GM19239 (cell line): ENCODE data around the gene DNAJC1.
"Not testable (repeated sequence)": the region's sequence is repeated elsewhere in the genome, so short reads cannot be mapped to it uniquely, and the experiment has no call there.

Experiments used
- DNase-seq: peaks from one replicate; pipeline ENCODE4 v3.0.0; 2011; ENCODE audit warnings: low spot score; ENCODE audit not compliant: insufficient read length
- FAIRE-seq: peaks from 2 replicates; lab custom pipeline; 2011; peaks lifted over from hg19 to GRCh38; lab: Jason Lieb, UNC

The DNAJC1 gene

GRCh38 chr10:21747809-21748208 lies 255.7 kb downstream of the DNAJC1 start:
- FAIRE-seq (no peak), DNase-seq (no peak)

GRCh38 chr10:21746118-21746517 lies 257.4 kb downstream of the DNAJC1 start:
- no peak for DNase-seq
- FAIRE-seq = no peak

- no peak for FAIRE-seq
Observed at GRCh38 chr10:21744223-21744622, 259.3 kb downstream of the DNAJC1 start.

DNA sequence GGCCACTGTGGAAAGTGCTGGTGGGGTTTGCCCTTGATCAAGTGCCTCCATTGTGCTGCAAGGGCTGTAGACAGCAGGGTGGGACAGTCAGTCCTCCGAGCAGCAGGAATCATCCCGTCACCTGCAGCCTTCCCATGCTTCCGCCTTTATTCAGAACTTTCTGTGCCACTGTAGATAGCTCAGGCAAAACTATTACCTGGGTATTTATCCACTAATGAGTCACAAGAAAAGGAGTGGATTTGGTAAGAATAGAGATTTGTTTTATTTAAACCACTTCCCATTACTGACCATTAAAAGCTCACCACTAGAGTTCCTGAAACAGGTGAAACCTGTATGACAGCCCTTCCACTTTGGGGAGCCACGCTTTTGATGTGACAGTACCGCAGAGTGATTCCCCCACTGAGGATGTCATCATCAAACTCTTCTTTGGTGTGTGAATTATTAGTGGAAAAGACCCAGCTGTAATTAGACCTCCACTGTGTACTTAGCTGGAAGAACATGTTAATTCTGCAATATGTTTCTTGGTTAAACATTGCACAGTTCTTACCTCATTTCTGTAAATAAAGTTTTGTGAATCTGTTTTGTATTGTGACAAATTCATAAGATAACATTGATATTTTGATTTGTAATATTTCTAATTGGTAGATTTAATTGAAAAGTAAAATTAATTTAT lies 260.7 kb downstream of the DNAJC1 start:
- FAIRE-seq = no peak
- DNase-seq = no peak

More at GRCh38 chr10:21744223-21744622, 259.3 kb downstream of the DNAJC1 start:
- no peak for DNase-seq

- no peak for FAIRE-seq
- DNase-seq = no peak
Observed at GRCh38 chr10:21740989-21741388, 262.5 kb downstream of the DNAJC1 start.

DNA sequence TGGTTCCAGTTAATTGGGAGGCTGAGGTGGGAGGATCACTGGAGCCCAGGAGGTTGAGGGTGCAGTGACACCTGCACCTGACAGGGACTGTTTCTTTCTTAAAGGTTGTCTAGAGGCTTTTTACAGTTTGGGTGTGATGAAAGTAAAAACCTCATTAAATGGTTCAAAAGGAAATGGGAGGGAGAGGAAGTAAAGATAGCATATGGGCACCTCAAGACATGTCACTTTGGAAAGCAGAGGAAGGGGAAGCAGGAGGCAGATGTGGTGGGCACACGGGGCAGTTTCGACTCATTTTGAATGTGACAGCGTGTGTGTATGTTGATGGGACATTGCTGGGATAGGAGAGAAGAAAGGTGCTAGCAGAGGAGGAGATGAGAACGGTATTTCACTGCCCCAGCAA lies 266.4 kb downstream of the DNAJC1 start:
- FAIRE-seq (no peak), DNase-seq (no peak)

DNA sequence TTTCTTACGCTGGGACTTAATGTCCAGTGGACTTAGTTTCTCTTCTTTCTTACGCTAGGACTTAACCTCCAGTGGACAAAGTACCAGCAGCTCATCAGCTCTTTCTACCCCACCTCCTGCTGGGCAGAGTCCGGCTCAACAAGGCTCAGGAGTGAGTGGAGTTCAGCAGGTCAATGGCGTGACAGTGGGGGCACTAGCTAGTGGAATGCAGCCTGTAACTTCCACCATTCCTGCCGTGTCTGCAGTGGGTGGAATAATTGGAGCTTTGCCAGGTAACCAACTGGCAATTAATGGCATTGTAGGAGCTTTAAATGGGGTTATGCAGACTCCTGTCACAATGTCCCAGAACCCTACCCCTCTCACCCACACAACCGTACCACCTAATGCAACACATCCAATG lies 269.8 kb downstream of the DNAJC1 start:
- no peak for DNase-seq
- FAIRE-seq = peak; percentile 45

GRCh38 chr10:21732067-21732772 lies 271.3 kb downstream of the DNAJC1 start:
- FAIRE-seq (peak; percentile 95), DNase-seq (peak; percentile 41)

DNA sequence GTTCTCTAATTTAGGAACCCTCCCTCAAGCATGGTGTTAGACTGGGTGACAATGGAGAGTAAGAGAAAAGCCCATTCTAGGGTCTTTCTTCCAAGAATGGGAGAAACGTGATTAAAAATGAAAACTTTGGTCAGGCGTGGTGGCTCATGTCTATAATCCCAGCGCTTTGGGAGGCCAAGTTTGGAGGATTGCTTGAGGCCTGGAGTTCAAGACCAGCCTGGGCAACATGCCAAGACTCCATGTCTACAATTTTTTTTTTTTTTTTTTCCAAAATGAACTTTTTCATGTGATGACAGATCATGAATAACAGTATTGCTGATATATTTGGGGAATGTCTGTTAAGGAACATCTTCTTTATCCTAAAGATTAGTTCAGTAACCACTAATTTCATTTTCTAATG lies 274.9 kb downstream of the DNAJC1 start:
- FAIRE-seq (no peak), DNase-seq (no peak)

- DNase-seq (no peak), FAIRE-seq (no peak)
Observed at GRCh38 chr10:21727452-21728168, 275.9 kb downstream of the DNAJC1 start.

DNA sequence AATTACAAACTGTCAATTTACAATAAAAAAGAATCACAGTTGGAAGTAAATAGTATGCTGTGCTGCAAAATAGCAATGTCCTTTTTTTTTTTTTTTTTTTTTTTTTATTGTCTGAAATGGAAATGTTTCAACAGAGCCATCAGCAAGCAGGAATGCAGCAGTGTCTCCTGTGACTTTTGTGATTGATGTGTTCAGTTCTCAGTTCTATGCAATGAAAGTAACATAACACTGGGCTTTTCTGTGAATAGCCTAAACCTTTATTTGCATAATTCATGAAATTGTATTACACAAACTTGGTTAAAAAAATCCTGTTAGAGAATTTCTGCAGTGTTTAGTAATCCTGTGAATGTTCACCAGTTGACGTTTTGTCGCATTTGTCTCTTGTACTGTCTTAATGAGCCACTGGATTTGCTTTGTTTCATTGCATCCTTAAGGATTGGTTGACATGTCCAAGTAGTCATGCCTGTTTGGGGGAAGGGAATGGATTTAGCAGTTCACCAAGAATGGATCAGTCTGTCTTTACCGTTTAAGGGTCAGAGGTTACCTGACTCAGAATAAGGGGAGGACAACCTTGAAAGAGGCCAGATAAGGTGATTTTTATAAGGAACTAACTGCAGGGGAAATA lies 276.8 kb downstream of the DNAJC1 start:
- FAIRE-seq = no peak
- no peak for DNase-seq

GRCh38 chr10:21724687-21725367 lies 278.7 kb downstream of the DNAJC1 start:
- DNase-seq (peak; percentile 36), FAIRE-seq (peak; percentile 92)

GRCh38 chr10:21724020-21724589 lies 279.4 kb downstream of the DNAJC1 start:
- no peak for DNase-seq
- FAIRE-seq = no peak

DNA sequence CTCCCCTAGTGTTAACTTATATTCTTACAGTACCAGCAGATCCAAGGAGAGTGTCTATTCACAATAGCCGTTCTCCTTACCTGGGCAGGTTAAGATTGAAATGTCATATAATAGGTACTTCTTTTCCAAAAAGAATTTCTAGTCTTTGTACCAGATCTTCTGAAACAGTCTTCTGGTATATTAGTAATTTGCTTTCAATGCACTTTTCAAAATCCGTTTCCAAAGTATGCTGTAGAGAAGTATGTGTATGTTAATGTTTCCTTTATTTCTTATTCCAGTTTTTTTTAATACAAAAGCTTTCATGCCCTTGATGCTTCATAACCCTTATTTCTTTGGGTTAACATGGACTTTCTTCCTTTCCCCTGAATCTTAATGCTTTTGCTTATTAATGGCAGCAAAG lies 281.3 kb downstream of the DNAJC1 start:
- DNase-seq (no peak), FAIRE-seq (no peak)

DNA sequence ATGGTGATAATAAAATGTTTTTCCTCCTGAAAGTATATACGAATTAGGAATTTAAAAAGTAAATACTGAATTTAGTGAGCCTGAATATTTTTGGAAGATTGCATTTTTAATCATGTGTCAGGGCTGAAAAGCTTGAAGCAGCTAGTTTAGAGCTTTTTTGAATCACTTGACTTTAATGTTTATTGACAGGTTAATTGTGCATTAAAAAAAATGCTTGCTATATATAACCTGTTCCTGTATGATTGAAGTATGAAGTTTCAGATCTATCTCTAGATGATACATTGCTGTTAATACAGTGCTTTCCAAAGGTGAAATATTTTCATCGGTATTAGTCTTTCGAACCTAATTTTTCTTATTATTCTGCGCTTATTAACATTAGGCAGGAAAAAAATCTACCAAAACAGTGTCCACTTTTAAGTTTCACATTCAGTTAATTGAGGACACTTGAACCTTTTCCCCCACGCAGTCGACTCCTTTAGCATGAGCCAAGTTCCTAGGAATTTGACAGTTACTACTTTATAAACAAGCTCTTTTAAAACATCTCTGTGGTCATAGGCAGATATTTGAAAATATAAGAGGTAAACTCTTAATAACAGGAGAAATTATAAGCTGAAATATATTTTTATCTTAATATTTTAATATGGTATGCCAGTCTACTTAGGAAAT lies 282.4 kb downstream of the DNAJC1 start:
- DNase-seq (no peak), FAIRE-seq (no peak)

- FAIRE-seq = no peak
Observed at GRCh38 chr10:21720090-21720489, 283.4 kb downstream of the DNAJC1 start.

GRCh38 chr10:21719502-21719901 lies 284.0 kb downstream of the DNAJC1 start:
- FAIRE-seq (no peak), DNase-seq (no peak)

More at GRCh38 chr10:21720090-21720489, 283.4 kb downstream of the DNAJC1 start:
- DNase-seq = no peak

- FAIRE-seq, DNase-seq: not testable (repeated sequence)
Observed at GRCh38 chr10:21717437-21718054, 286.0 kb downstream of the DNAJC1 start.
